ENCODE results near the gene ADAMTSL3.
"Not testable (repeated sequence)": the region's sequence is repeated elsewhere in the genome, so short reads cannot be mapped to it uniquely, and the experiment has no call there.

Gene ADAMTSL3

GRCh38 chr15:84046064-84046637, 392.2 kb downstream of the ADAMTSL3 start:
- H3K79me1 ChIP-seq (ENCODE audit: low read depth, low read length) = no peaks in the 10 kb centered on the region
- H3K4ac ChIP-seq (ENCODE audit: low read length) = no peak overlapping the region
- no peak overlapping the region for H3K27ac ChIP-seq (replicated peaks; ENCODE audit: low read length)
- no CpG with 5 or more reads among the region's 4 CpGs for WGBS, 2 donors (ENCODE audit: extremely low coverage in 2 of 2, insufficient read length in 2 of 2, insufficient replicate concordance in 1 of 2)
- H2BK15ac ChIP-seq (ENCODE audit: low read length) = no peak overlapping the region
- no peak overlapping the region for H3K9ac ChIP-seq (ENCODE audit: low read depth, low read length, poor library complexity)
- no peak overlapping the region for H2BK12ac ChIP-seq (ENCODE audit: low read length)
- H3K27me3 ChIP-seq (ENCODE audit: control insufficient read depth in 3 of 3, insufficient read depth in 3 of 3, low read depth in 1 of 3, low read length in 3 of 3) = no peaks in the 10 kb centered on the region
- no peak for DNase-seq (ENCODE audit: low spot score)
- H3K4me2 ChIP-seq (ENCODE audit: insufficient read depth, low read length, poor library complexity, severe bottlenecking) = no peak overlapping the region
- H2BK120ac ChIP-seq (ENCODE audit: low read depth, low read length) = no peak overlapping the region
- no peak overlapping the region for H3K14ac ChIP-seq (ENCODE audit: low read length)
- H3K23ac ChIP-seq (ENCODE audit: low read depth, low read length, poor library complexity) = no peak overlapping the region
- no peaks in the 10 kb centered on the region for H3K36me3 ChIP-seq (replicated peaks in 1 of 2; ENCODE audit: control insufficient read depth in 2 of 2, insufficient read depth in 2 of 2, low read length in 2 of 2)
- no peak overlapping the region for H3K4me3 ChIP-seq (ENCODE audit: low read length in 2 of 2)
- H2BK5ac ChIP-seq (ENCODE audit: low read length) = no peak overlapping the region
- no peaks in the 10 kb centered on the region for H3K4me1 ChIP-seq (ENCODE audit: control insufficient read depth in 2 of 2, insufficient read depth in 1 of 2, low read depth in 1 of 2, low read length in 2 of 2)
- H3K9me3 ChIP-seq (replicated peaks in 1 of 2; ENCODE audit: control insufficient read depth in 2 of 2, insufficient read depth in 1 of 2, low read depth in 1 of 2, low read length in 2 of 2) = no peaks in the 10 kb centered on the region
- no peak overlapping the region for H4K8ac ChIP-seq (ENCODE audit: low read depth, low read length)
- no peak overlapping the region for H2AK5ac ChIP-seq (ENCODE audit: low read depth, low read length)
- H2AFZ ChIP-seq (ENCODE audit: low read length) = no peak overlapping the region
- no peak overlapping the region for H4K91ac ChIP-seq (ENCODE audit: low read depth, low read length, poor library complexity)
- H3K18ac ChIP-seq (ENCODE audit: low read length) = no peak overlapping the region

DNA sequence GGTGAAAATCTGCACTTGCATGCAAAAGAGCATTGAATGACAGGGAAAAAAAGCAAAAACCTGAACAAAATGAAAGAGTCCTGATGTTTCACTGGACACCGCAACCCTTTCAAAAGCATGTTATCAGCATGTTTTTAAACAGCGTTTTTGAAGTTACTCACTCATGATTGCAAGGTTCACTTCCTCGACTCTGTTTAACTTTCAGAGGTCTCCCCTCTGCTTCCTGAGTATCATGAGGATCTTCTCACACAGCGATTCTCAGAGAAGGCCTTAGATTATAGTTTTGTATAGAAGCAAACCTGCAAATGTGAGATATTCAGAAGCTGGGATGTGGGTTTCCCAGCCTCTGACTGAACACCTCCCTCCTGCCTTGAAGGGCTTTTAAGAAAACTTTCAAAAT, 395.6 kb downstream of the ADAMTSL3 start:
- H3K18ac ChIP-seq (ENCODE audit: low read length); H3K4me2 ChIP-seq (ENCODE audit: insufficient read depth, low read length, poor library complexity, severe bottlenecking); H2BK12ac ChIP-seq (ENCODE audit: low read length); H2BK15ac ChIP-seq (ENCODE audit: low read length); H2BK5ac ChIP-seq (ENCODE audit: low read length); H3K14ac ChIP-seq (ENCODE audit: low read length); H3K9me3 ChIP-seq (replicated peaks in 1 of 2; ENCODE audit: control insufficient read depth in 2 of 2, insufficient read depth in 1 of 2, low read depth in 1 of 2, low read length in 2 of 2); H3K79me1 ChIP-seq (ENCODE audit: low read depth, low read length); H3K9ac ChIP-seq (ENCODE audit: low read depth, low read length, poor library complexity); H3K4me3 ChIP-seq (ENCODE audit: low read length in 2 of 2); H3K23ac ChIP-seq (ENCODE audit: low read depth, low read length, poor library complexity); H3K4ac ChIP-seq (ENCODE audit: low read length); H3K27me3 ChIP-seq (ENCODE audit: control insufficient read depth in 3 of 3, insufficient read depth in 3 of 3, low read depth in 1 of 3, low read length in 3 of 3); DNase-seq (ENCODE audit: low spot score); H3K4me1 ChIP-seq (ENCODE audit: control insufficient read depth in 2 of 2, insufficient read depth in 1 of 2, low read depth in 1 of 2, low read length in 2 of 2); H2BK120ac ChIP-seq (ENCODE audit: low read depth, low read length); H2AK5ac ChIP-seq (ENCODE audit: low read depth, low read length); H4K8ac ChIP-seq (ENCODE audit: low read depth, low read length); H3K27ac ChIP-seq (replicated peaks; ENCODE audit: low read length); H3K36me3 ChIP-seq (replicated peaks in 1 of 2; ENCODE audit: control insufficient read depth in 2 of 2, insufficient read depth in 2 of 2, low read length in 2 of 2); H2AFZ ChIP-seq (ENCODE audit: low read length); H4K91ac ChIP-seq (ENCODE audit: low read depth, low read length, poor library complexity): not testable (repeated sequence)
- no CpG with 5 or more reads among the region's 4 CpGs for WGBS, 2 donors (ENCODE audit: extremely low coverage in 2 of 2, insufficient read length in 2 of 2, insufficient replicate concordance in 1 of 2)

DNA sequence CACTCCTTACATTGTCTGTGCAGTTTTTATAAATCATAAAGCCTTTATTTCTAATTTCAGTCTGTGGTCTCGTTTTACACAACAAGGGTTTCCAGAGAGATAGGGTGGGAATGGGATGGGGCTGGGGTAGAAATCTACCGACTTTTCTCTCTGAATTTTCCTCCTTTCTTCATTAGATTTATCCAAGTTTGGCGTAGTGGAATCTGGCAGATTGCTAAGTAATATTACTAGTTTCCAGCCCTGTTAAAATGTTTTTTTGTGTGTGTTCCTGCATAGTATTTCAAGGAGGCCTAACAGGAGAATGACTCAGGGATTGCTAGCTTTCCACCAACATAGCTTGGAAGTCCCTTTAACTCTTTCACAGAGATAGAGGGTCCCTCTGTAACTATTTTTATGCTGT, 396.2 kb downstream of the ADAMTSL3 start:
- Histone ChIP-seq H3K4ac (ENCODE audit: low read length) (no peak overlapping the region), H4K8ac (ENCODE audit: low read depth, low read length) (no peak overlapping the region), H3K4me1 (ENCODE audit: control insufficient read depth in 2 of 2, insufficient read depth in 1 of 2, low read depth in 1 of 2, low read length in 2 of 2) (no peaks in the 10 kb centered on the region), H2BK12ac (ENCODE audit: low read length) (no peak overlapping the region), H4K91ac (ENCODE audit: low read depth, low read length, poor library complexity) (no peak overlapping the region), H3K4me3 (ENCODE audit: low read length in 2 of 2) (no peak overlapping the region), H2BK120ac (ENCODE audit: low read depth, low read length) (no peak overlapping the region), H3K9me3 (replicated peaks in 1 of 2; ENCODE audit: control insufficient read depth in 2 of 2, insufficient read depth in 1 of 2, low read depth in 1 of 2, low read length in 2 of 2) (no peaks in the 10 kb centered on the region), H3K36me3 (replicated peaks in 1 of 2; ENCODE audit: control insufficient read depth in 2 of 2, insufficient read depth in 2 of 2, low read length in 2 of 2) (no peaks in the 10 kb centered on the region), H3K27me3 (ENCODE audit: control insufficient read depth in 3 of 3, insufficient read depth in 3 of 3, low read depth in 1 of 3, low read length in 3 of 3) (no peaks in the 10 kb centered on the region), H3K9ac (ENCODE audit: low read depth, low read length, poor library complexity) (no peak overlapping the region), H2AK5ac (ENCODE audit: low read depth, low read length) (no peak overlapping the region), H3K4me2 (ENCODE audit: insufficient read depth, low read length, poor library complexity, severe bottlenecking) (no peak overlapping the region), H3K79me1 (ENCODE audit: low read depth, low read length) (no peaks in the 10 kb centered on the region), H2BK5ac (ENCODE audit: low read length) (no peak overlapping the region), H2AFZ (ENCODE audit: low read length) (no peak overlapping the region), H3K23ac (ENCODE audit: low read depth, low read length, poor library complexity) (no peak overlapping the region), H3K18ac (ENCODE audit: low read length) (no peak overlapping the region), H3K27ac (replicated peaks; ENCODE audit: low read length) (no peak overlapping the region), H3K14ac (ENCODE audit: low read length) (no peak overlapping the region), H2BK15ac (ENCODE audit: low read length) (no peak overlapping the region)
- WGBS, 2 donors (ENCODE audit: extremely low coverage in 2 of 2, insufficient read length in 2 of 2, insufficient replicate concordance in 1 of 2) = no CpG with 5 or more reads among the region's 3 CpGs
- no peak for DNase-seq (ENCODE audit: low spot score)

DNA sequence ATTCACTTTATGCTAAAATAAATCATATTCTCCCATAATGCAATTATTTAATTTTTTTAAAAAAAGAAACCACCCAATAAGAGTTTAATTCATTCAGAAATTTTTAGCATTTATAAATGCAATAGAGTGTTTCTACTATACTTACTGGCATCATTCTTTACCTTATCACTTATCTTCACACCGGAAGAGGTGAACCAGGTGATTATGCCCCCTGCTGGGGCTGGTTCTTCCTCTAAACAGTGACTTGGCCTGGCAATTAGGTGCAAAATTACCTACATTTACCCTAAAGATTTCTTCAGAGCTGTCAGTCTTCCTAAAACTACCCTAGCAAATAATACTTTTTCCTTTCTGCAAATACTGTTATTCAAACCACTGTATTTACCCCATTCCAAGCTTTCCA, 397.2 kb downstream of the ADAMTSL3 start:
- not testable (repeated sequence) for H3K79me1 ChIP-seq (ENCODE audit: low read depth, low read length); H3K18ac ChIP-seq (ENCODE audit: low read length); H3K27me3 ChIP-seq (ENCODE audit: control insufficient read depth in 3 of 3, insufficient read depth in 3 of 3, low read depth in 1 of 3, low read length in 3 of 3); H2BK5ac ChIP-seq (ENCODE audit: low read length); H3K9ac ChIP-seq (ENCODE audit: low read depth, low read length, poor library complexity); H3K9me3 ChIP-seq (replicated peaks in 1 of 2; ENCODE audit: control insufficient read depth in 2 of 2, insufficient read depth in 1 of 2, low read depth in 1 of 2, low read length in 2 of 2); H2BK120ac ChIP-seq (ENCODE audit: low read depth, low read length); H3K23ac ChIP-seq (ENCODE audit: low read depth, low read length, poor library complexity); DNase-seq (ENCODE audit: low spot score); H2BK12ac ChIP-seq (ENCODE audit: low read length); H3K4me1 ChIP-seq (ENCODE audit: control insufficient read depth in 2 of 2, insufficient read depth in 1 of 2, low read depth in 1 of 2, low read length in 2 of 2); H2AK5ac ChIP-seq (ENCODE audit: low read depth, low read length); H3K36me3 ChIP-seq (replicated peaks in 1 of 2; ENCODE audit: control insufficient read depth in 2 of 2, insufficient read depth in 2 of 2, low read length in 2 of 2); H4K8ac ChIP-seq (ENCODE audit: low read depth, low read length); H2BK15ac ChIP-seq (ENCODE audit: low read length); H3K14ac ChIP-seq (ENCODE audit: low read length); H3K4me3 ChIP-seq (ENCODE audit: low read length in 2 of 2); H3K4me2 ChIP-seq (ENCODE audit: insufficient read depth, low read length, poor library complexity, severe bottlenecking); H4K91ac ChIP-seq (ENCODE audit: low read depth, low read length, poor library complexity); H3K27ac ChIP-seq (replicated peaks; ENCODE audit: low read length); H2AFZ ChIP-seq (ENCODE audit: low read length); H3K4ac ChIP-seq (ENCODE audit: low read length)
- WGBS, 2 donors (ENCODE audit: extremely low coverage in 2 of 2, insufficient read length in 2 of 2, insufficient replicate concordance in 1 of 2) = no CpG with 5 or more reads among the region's 1 CpG
